ENCODE results near the gene DOCK9. TPM values are rescaled to one million over a fixed set of nuclear protein-coding genes. Genes with fewer than 3 reads are reported as not detected.
A peak's percentile ranks its signal among the peaks of the same experiment; 100 is the strongest.

DOCK9 gene
- total RNA-seq, 4 donors from 2014 or later = 94.7 to 240 (median 150) TPM

- WGBS, 2 donors = 63 to 64% methylated on average over 2 of the region's 2 CpGs
- Histone ChIP-seq H3K4me3 (no peak overlapping the region), H3K9me3 (no peaks in the 10 kb centered on the region), H3K4me1 (peaks cover 0 to 59% (median 18%) of the 10 kb centered on the region in 3 donors), H3K27me3 (no peaks in the 10 kb centered on the region), H3K27ac (peak overlapping the region in 1 of 4 donors; percentile 33), H3K36me3 (peaks cover 0 to 10% (median 0%) of the 10 kb centered on the region in 3 donors)
- TF ChIP-seq POLR2A (IDR thresholded peaks at IDR 0.05) (no peak), CTCF (IDR thresholded peaks at IDR 0.05) (no peak)
- intact Hi-C loops (cut with DNase I) = no loop called here
- no peak for DNase-seq
Observed at GRCh38 chr13:98959291-98959690, 18.6 kb downstream of the DOCK9 start.

- peak overlapping the region in 1 of 4 donors; percentile 21 for H3K27ac ChIP-seq
- H3K4me3 ChIP-seq = no peak overlapping the region
- H3K36me3 ChIP-seq = peaks cover 0 to 10% (median 0%) of the 10 kb centered on the region in 3 donors
- intact Hi-C loops (cut with DNase I) = no loop called here
- no peaks in the 10 kb centered on the region for H3K27me3 ChIP-seq
- no peaks in the 10 kb centered on the region for H3K9me3 ChIP-seq
- no peak for DNase-seq
- peaks cover 0 to 50% (median 18%) of the 10 kb centered on the region in 3 donors for H3K4me1 ChIP-seq
- TF ChIP-seq POLR2A (IDR thresholded peaks at IDR 0.05) = no peak
- TF ChIP-seq CTCF (IDR thresholded peaks at IDR 0.05) = no peak
- WGBS, 2 donors = 80 to 81% methylated on average over 2 to 3 of the region's 3 CpGs
Observed at GRCh38 chr13:98958443-98958794, 19.4 kb downstream of the DOCK9 start.

- DNase-seq = no peak
- intact Hi-C loops (cut with DNase I) = no loop called here
- Histone ChIP-seq H3K4me1 (peaks cover 0 to 45% (median 18%) of the 10 kb centered on the region in 3 donors), H3K36me3 (peaks cover 0 to 13% (median 0%) of the 10 kb centered on the region in 3 donors), H3K9me3 (no peaks in the 10 kb centered on the region), H3K27me3 (no peaks in the 10 kb centered on the region), H3K27ac (peak overlapping the region in 2 of 4 donors; percentile 3 to 21), H3K4me3 (no peak overlapping the region)
- no peak for TF ChIP-seq CTCF (IDR thresholded peaks at IDR 0.05)
- no peak for TF ChIP-seq POLR2A (IDR thresholded peaks at IDR 0.05)
- 55 to 62% methylated on average over 3 of the region's 3 CpGs for WGBS, 2 donors
Observed at GRCh38 chr13:98957731-98958442, 20.0 kb downstream of the DOCK9 start.

- TF ChIP-seq POLR2A (IDR thresholded peaks at IDR 0.05) (no peak), CTCF (IDR thresholded peaks at IDR 0.05) (no peak)
- Histone ChIP-seq H3K4me3 (no peak overlapping the region), H3K9me3 (no peaks in the 10 kb centered on the region), H3K27me3 (no peaks in the 10 kb centered on the region), H3K27ac (no peak overlapping the region), H3K4me1 (peaks cover 0 to 26% (median 12%) of the 10 kb centered on the region in 3 donors), H3K36me3 (peaks cover 0 to 27% (median 0%) of the 10 kb centered on the region in 3 donors)
- no peak for DNase-seq
- intact Hi-C loops (cut with DNase I) = no loop called here
- 95 to 96% methylated on average over 9 of the region's 9 CpGs for WGBS, 2 donors
Observed at GRCh38 chr13:98955336-98955735, 22.5 kb downstream of the DOCK9 start.

- no peak for DNase-seq
- 81 to 100% methylated on average over 2 to 3 of the region's 4 CpGs for WGBS, 2 donors
- TF ChIP-seq CTCF (IDR thresholded peaks at IDR 0.05) (no peak), POLR2A (IDR thresholded peaks at IDR 0.05) (no peak)
- intact Hi-C loops (cut with DNase I) = no loop called here
- Histone ChIP-seq H3K4me3 (no peak overlapping the region), H3K27me3 (no peaks in the 10 kb centered on the region), H3K36me3 (peaks cover 0 to 36% (median 0%) of the 10 kb centered on the region in 3 donors), H3K4me1 (peaks cover 0 to 16% (median 9%) of the 10 kb centered on the region in 3 donors), H3K9me3 (no peaks in the 10 kb centered on the region), H3K27ac (no peak overlapping the region)
Observed at GRCh38 chr13:98954313-98954712, 23.6 kb downstream of the DOCK9 start.

Data from esophagus squamous epithelium (tissue), 5 donors.